Fibroblast of lung (primary cell): ENCODE measurements around the gene OCA2.

Experiments
- CTCF ChIP-seq, 2 donors: IDR thresholded peaks in 1 of 2; conservative IDR thresholded peaks in 1 of 2; 1 replicate in 1 of 2; 2 replicates in 1 of 2; pipeline ENCODE4 v1.5.1; 2011 to 2012; ENCODE audit warnings: low read length in 2 of 2, control low read depth in 1 of 2, inconsistent platforms in 1 of 2, low read depth in 1 of 2, mild to moderate bottlenecking in 1 of 2
- EZH2 ChIP-seq: IDR thresholded peaks from 2 replicates; pipeline ENCODE4 v1.5.1; 2012; ENCODE audit warnings: low read length, control low read depth, mild to moderate bottlenecking; ENCODE audit errors: missing control alignments

GRCh38 chr15:27928386-27928785 is 170.7 kb downstream of the OCA2 start:
- TF ChIP-seq CTCF (conservative IDR thresholded peaks at IDR 0.05 in 1 of 2, IDR thresholded peaks at IDR 0.05 in 1 of 2; ENCODE audit: low read depth in 1 of 2, low read length in 2 of 2) (no peak), EZH2 (no peak)
